Ascending aorta (tissue), 2 donors: ENCODE measurements around the gene RBKS. TPM values are rescaled to one million over a fixed set of nuclear protein-coding genes. Genes with fewer than 3 reads are reported as not detected.

Source experiments
- DNase-seq, 2 donors: peaks; one replicate each; pipeline ENCODE4 v3.0.0-alpha.2; 2019; ENCODE audit warnings: low spot score in 2 of 2
- H3K27ac ChIP-seq, 2 donors: fragments of 200-600 bp; sonication (generic); one replicate each; pipeline ENCODE4 v1.5.1; 2016 to 2017; ENCODE audit warnings: mild to moderate bottlenecking in 1 of 2
- H3K27me3 ChIP-seq: fragments of 200-600 bp; sonication (generic); one replicate; pipeline ENCODE4 v1.5.1; 2017
- H3K36me3 ChIP-seq, 2 donors: fragments of 200-600 bp; sonication (generic); one replicate each; pipeline ENCODE4 v1.5.1; 2016
- H3K4me1 ChIP-seq, 2 donors: fragments of 200-600 bp; sonication (generic); one replicate each; pipeline ENCODE4 v1.5.1; 2016 to 2017; ENCODE audit warnings: mild to moderate bottlenecking in 1 of 2
- H3K4me3 ChIP-seq, 2 donors: fragments of 200-600 bp; sonication (generic); one replicate each; pipeline ENCODE4 v1.5.1; 2016 to 2017; ENCODE audit warnings: mild to moderate bottlenecking in 1 of 2
- H3K9me3 ChIP-seq, 2 donors: fragments of 200-600 bp; sonication (generic); one replicate each; pipeline ENCODE4 v1.5.1; 2016
- CTCF ChIP-seq, 3 experiments: fragments of 200-600 bp in 2 of 3; fragments of 450-650 bp in 1 of 3; sonication (generic) in 2 of 3; IDR thresholded peaks; one replicate each; pipeline ENCODE4 v1.5.1; 2016 to 2019; ENCODE audit warnings: antibody characterized with exemption in 3 of 3, mild to moderate bottlenecking in 1 of 3, moderate library complexity in 1 of 3
- intact Hi-C: fragments of 100-400 bp; cut with DNase I; formaldehyde crosslinking; loops from one replicate; pipeline ENCODE4 v1.15.1; 2023
- total RNA-seq: library from RNA; depleted of rRNA; stranded (reverse); fragments of >200 nt; gene quantifications from one replicate; pipeline ENCODE4 v1.1.0, GENCODE V29; 2016

Gene RBKS
- total RNA-seq, 1 donor from 2014 or later = not detected

- intact Hi-C loops = no loop called here
- no peaks in the 10 kb centered on the region for H3K27me3 ChIP-seq
Observed at GRCh38 chr2:27878825-27879224, 11.4 kb downstream of the RBKS start.

GRCh38 chr2:27875089-27875881, 14.9 kb downstream of the RBKS start:
- intact Hi-C loops = no loop called here
- Histone ChIP-seq H3K27me3 (no peaks in the 10 kb centered on the region), H3K4me3 (no peak overlapping the region), H3K27ac (no peak overlapping the region), H3K4me1 (no peaks in the 10 kb centered on the region), H3K9me3 (peaks cover 0 to 5% of the 10 kb centered on the region in 2 donors), H3K36me3 (no peaks in the 10 kb centered on the region)
- DNase-seq = no peak
- no peak for TF ChIP-seq CTCF (IDR thresholded peaks at IDR 0.05)

More at GRCh38 chr2:27878825-27879224, 11.4 kb downstream of the RBKS start:
- Histone ChIP-seq H3K36me3 (no peaks in the 10 kb centered on the region), H3K4me3 (no peak overlapping the region), H3K4me1 (no peaks in the 10 kb centered on the region), H3K27ac (no peak overlapping the region), H3K9me3 (peaks cover 0 to 5% of the 10 kb centered on the region in 2 donors)
- TF ChIP-seq CTCF (IDR thresholded peaks at IDR 0.05) = no peak
- no peak for DNase-seq

- no peak for TF ChIP-seq CTCF (IDR thresholded peaks at IDR 0.05)
- intact Hi-C loops = no loop called here
Observed at GRCh38 chr2:27873091-27873490, 17.1 kb downstream of the RBKS start.

GRCh38 chr2:27871802-27872201, 18.4 kb downstream of the RBKS start:
- Histone ChIP-seq H3K4me1 (no peaks in the 10 kb centered on the region), H3K27me3 (no peaks in the 10 kb centered on the region), H3K36me3 (no peaks in the 10 kb centered on the region), H3K9me3 (peaks cover 0 to 5% of the 10 kb centered on the region in 2 donors), H3K4me3 (no peak overlapping the region), H3K27ac (no peak overlapping the region)
- TF ChIP-seq CTCF (IDR thresholded peaks at IDR 0.05) = no peak
- intact Hi-C loops = no loop called here
- no peak for DNase-seq

More at GRCh38 chr2:27873091-27873490, 17.1 kb downstream of the RBKS start:
- no peak overlapping the region for H3K27ac ChIP-seq
- no peaks in the 10 kb centered on the region for H3K36me3 ChIP-seq
- no peaks in the 10 kb centered on the region for H3K4me1 ChIP-seq
- DNase-seq = no peak
- no peak overlapping the region for H3K4me3 ChIP-seq
- no peaks in the 10 kb centered on the region for H3K27me3 ChIP-seq
- H3K9me3 ChIP-seq = peaks cover 0 to 5% of the 10 kb centered on the region in 2 donors

- H3K27me3 ChIP-seq = no peaks in the 10 kb centered on the region
- no peak overlapping the region for H3K27ac ChIP-seq
- no peaks in the 10 kb centered on the region for H3K4me1 ChIP-seq
- no peaks in the 10 kb centered on the region for H3K9me3 ChIP-seq
- H3K36me3 ChIP-seq = no peaks in the 10 kb centered on the region
- no peak overlapping the region for H3K4me3 ChIP-seq
- intact Hi-C loops = no loop called here
- DNase-seq = no peak
- no peak for TF ChIP-seq CTCF (IDR thresholded peaks at IDR 0.05)
Observed at GRCh38 chr2:27870724-27871123, 19.5 kb downstream of the RBKS start.
